ENCODE measurements around the gene PRPSAP1.
"Not testable (repeated sequence)": the region's sequence is repeated elsewhere in the genome, so short reads cannot be mapped to it uniquely, and the experiment has no call there.

PRPSAP1 gene

DNA sequence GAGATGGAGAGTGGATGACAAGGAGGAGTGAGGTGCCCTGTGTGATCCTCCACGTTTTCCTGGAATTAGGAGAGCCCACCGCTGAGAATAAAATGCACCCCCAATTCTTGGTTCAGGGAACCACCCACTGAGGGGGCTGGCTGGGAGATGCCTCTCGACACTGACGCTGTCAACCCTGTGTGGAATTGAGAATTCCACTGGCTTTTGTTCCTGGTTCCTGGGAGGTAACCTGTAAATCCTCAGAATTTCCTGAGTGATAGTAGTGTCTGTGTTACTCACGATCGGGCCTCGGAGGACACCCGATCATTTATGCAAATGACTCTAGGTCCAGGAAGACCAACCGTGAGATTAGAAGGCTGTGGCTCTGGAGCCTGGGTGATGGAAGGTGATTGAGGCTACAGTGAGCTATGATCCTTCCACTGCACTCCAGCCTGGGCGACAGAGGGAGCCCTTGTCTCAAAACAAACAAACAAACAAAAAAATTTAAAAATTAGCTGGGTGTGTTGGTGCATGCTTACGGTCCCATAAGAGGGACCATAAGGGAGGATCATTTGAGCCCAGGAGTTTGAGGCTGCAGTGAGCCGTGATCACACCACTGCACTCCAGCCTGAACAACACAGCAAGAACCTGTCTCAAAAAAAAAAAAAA, 11.7 kb upstream of the PRPSAP1 start:
- DNase-seq = no peak

DNA sequence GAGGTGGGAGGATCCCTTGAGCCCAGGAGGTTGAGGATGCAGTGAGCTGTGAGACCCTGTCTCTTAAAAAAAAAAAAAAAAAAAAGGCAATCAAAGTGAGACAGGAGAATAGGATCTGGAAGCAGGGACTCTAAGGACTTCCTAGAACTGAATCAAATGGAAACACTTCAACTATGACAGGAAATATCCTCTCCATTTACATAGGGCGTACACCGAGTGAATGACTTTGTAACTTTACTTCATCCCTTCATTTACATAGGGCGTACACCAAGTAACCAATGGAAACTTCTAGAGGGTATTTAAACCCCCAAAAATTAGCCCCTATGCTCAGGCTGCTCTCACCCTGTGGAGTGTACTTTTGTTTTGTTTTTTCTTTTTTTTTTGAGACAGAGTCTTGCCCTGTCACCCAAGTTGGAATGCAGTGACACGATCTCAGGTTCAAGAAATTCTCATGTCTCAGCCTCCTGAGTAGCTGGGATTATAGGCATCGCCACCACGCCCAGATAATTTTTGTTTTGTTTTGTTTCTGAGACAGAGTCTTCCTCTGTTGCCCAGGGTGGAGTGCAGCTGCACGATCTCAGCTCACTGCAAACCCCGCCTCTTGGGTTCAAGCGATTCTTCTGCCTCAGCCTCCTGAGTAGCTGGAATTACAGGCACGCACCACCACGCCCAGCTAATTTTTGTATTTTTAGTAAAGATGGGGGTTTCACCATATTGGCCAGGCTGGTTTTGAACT, 9.6 kb upstream of the PRPSAP1 start:
- no peak for DNase-seq

DNA sequence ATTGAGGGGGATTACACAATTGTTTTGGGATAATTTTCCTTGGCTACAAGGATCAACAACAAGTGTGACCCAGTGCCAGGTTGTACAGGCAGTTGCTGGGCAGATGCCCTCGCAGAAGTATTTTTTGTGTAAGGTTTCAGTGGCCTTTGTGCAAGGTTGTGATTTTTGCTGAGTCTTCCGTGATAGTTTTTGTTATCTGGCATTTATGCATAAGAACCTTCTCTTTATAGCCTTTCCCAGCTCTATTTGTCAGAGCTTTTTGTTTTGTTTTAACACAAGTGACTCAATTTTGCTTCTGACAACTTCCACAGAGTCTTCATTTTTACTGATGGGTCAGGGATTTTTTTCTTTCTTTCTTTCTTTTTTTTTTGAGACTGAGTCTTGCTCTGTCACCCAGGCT, 6.7 kb upstream of the PRPSAP1 start:
- DNase-seq = no peak

DNA sequence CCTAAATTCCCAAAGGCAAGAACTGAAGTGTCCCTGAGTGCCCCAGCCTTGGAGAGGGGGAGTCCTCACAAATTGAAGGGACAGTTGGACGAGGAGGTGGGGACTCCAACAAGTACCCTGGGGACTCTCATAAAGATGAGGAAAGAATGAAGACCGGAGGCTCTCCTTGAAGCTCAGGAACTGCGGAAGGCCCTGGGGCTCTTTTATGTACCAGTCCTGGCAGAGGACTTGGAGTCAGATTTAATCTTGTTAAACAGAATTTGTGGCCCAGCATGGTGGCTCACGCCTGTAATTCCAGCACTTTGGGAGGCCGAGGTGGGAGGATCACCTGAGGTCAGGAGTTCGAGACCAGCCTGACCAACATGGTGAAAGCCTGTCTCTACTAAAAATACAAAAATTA, 6.1 kb upstream of the PRPSAP1 start:
- DNase-seq = not testable (repeated sequence)

DNA sequence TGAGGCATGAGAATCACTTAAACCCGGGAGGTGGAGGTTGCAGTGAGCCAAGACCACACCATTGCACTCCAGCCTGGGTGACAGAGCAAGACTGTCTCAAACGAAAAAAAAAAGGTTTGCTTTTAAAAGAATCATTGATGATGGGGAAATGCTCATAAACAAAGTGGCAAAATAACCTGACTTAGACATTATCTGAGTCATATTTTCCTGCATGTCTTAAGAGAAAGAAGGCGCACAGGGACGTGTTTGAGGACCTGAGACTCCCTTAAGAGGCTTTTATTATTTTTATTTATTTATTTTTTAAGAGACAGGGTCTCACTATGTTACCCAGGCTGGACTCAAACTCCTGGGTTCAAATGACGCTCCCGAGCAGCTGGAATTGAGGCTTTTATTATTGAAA, 5.7 kb upstream of the PRPSAP1 start:
- DNase-seq = no peak

DNA sequence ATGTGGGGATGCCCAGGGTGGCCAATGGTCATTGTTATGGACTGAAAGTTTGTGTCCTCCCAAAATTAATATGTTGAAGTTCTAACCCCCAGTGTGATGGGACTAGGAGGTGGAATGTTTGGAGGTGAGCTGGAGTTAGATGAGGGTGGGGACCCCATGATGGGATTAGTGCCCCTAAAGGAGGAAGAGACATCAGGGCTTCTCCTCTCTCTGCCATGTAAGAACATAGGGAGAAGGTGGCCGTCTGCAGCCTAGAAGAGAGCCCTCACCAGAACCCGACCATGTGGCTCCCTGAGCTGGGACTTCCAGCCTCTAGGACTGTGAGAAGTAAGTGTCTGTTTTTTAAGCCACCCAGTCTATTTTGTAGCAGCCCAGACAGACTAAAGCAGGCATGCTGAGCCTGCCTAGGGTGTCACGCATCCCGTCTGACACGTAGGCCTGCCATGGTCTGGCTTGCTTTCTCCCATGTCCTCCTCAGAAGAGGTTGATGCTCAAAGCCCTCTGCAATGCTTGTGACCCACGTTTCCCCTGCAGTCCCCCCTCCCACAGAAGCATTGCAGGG, 4.0 kb upstream of the PRPSAP1 start:
- no peak for DNase-seq

DNA sequence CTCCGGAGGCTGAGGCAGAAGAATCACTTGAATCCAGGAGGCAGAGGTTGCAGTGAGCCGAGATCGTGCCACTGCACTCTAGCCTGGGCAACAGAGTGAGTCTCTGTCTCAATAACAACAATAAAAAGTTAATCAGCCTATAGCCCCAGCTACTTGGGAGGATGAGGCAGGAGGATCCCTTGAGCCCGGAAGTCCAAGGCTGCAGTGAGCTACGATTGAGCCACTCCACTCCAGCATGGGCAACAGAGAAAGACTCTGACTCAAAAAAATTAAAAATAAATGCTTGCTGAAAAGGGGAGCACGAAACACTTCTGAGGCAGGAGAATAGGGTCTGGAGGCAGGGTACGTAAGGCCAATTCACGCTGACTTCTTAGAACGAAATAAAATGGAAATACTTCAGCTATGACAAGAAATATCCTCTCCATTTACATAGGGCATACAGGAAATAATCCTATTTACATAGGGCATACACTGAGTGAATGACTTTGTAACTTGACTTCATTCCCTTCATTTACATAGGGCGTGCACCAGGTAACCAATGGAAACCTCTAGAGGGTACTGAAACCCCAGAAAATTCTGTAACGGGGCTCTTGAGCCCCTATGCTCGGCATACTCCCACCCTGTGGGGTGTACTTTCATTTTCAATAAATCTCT, 3.2 kb upstream of the PRPSAP1 start:
- no peak for DNase-seq

DNA sequence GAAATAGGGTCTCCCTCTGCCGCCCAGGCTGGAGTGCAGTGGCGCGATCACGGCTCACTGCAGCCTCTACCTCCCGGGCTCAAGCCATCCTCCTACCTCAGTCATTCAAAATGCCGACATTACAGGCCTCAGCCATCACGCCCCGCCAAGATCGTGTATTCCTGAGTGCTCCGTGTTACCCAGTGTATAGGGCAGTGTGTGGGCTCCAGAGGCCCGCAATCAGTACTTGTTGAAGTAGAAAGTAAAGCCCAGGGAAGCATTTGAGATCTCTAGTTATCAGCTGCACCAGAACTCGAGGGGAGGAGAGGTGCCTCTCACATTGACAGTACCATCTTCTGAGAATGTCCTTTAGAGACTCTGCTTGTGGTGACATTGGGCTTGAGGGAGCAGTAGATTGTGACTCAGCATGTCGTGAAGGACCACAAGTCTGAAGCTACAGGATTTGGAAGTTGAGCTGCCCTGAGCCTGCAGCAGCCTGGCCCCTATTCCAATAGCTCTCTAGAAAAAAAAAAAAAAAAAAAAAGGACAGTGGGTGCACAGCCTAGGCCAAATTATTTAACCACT, 1.1 kb upstream of the PRPSAP1 start:
- DNase-seq = no peak

DNA sequence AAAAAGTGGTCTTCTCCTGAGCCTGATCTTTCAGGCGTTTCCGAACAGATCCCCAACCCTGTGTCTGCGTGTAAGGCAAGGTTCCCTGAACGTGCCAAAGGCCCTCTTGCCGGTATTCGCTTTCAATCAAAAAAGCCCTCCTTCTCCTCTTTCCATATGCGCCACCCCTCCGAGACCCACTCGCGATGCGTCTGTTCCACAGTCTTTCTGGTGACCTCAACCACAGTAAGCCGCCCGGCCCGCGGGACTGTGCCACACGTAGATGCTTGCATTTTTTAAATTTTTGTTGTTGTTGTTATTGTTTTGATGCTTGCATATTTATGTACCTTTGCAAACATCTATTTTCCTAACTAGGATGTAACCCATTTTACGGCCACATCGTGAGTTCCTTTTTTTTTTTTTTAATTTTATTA, 607 bp upstream of the PRPSAP1 start:
- peak in 6 of 58 donors; percentile 31 to 66 (median 58) for DNase-seq

DNA sequence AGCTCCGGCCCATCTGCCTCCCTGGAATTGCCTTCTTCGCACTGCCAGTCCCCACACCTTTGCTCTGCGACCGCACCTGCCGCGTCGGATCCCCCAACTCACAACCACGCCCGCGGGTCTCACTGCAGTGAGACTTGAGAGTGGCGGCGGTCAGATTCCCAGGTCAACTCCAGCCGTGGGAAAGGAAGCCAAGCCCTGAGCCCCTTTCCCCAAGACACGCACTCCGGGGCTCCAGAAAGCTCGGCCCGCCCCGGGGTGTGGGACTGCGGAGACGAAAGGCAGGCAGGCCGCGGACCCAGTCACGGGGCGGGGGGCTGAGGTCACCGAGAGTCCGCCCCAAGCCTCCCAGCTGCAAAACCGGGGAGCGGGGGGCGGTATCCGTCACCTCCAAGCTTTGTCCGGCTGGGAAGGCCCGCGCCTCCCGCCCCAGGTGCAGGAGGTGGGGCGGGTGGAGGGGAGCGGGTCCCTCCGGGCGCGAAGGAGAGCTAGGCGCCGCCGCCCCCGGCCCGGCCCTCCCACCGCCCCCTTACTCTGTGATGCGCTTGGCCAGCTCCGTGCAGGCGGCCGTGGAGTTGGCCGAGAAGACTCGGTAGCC, 615 bp downstream of the PRPSAP1 start:
- DNase-seq = peak in 9 of 58 donors; percentile 8 to 60 (median 32)

DNA sequence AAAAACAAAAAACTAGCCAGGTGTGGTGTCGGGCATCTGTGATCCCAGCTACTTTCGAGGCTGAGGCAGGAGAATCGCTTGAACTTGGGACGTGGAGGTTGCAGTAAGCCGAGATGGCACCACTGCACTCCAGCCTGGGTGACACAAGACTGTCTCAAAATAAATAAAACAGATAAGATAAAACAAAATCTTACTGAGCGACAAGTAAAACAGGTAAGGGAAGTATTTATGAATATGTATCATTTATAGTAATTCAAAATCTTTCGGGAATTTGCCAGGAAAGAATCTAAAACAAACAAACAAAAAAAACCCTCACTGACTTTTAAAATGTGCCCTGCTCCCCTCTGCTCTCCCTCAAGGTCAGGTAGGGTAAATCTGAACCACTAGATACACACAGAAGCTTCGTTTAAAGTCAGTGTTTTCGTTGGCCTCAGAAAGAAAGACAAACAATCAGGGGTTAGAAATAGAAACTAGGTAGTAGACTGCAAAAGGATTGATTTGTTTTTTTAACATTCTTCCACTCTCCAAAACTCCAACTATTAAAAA, 2.1 kb downstream of the PRPSAP1 start:
- no peak for DNase-seq

DNA sequence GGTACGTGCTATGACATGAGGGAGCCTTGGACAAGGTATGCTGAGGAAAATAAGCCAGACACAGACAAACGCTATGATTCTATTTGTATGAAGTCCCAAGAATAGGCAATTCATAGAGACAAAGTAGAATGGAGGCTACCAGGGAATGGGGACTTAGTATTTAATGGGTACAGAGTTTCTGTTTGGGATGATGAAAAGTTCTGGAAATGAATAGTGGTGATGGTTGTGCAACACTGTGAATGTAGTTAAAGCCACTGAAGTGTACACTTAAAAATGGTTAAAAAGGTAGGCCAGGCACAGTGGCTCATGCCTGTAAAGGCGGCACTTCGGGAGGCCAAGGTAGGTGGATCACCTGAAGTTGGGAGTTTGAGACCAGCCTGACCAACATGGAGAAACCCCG, 3.3 kb downstream of the PRPSAP1 start:
- DNase-seq = no peak

DNA sequence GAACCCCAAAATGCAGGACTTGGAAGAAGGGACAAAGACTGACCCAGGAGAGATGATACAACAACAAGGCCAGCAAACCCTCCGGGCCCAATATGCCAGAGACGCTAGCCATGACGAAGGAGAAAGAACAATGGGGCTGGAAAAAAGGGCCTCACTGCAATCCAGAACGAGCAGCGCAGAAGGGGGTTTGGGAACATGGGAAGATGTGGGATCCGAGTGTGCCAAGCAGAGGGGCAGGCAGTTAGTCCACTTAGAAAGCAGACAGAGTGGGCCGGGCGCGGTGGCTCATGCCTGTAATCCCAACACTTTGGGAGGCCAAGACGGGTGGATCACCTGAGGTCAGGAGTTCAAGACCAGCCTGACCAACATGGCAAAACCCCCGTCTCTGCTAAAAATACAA, 6.8 kb downstream of the PRPSAP1 start:
- DNase-seq = not testable (repeated sequence)

DNA sequence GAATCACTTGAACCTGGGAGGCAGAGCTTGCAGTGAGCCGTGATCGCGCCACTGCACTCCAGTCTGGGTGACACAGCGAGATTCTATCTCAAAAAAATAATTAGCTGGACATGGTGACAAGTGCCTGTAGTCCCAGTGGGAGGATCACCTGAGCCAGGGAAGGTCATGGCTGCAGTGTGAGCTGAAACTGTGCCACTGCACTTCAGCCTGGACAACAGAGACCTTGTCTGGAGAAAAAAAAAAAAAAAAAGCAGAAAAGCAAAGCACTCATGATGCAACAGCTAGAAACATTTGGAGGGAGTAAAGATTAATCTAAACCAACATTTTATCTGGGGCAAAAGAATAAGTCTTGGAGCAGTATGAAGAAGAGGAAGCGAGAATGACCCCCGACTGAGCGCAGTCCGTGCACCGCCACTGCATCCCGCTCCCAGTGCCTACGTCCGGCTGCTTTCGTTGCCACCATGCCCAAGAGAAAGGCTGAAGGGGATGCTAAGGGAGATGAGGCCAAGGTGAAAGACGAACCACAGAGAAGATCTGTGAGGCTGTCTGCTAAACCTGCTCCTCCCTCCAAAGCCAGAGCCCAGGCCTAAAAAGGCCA, 8.2 kb downstream of the PRPSAP1 start:
- DNase-seq = no peak

DNA sequence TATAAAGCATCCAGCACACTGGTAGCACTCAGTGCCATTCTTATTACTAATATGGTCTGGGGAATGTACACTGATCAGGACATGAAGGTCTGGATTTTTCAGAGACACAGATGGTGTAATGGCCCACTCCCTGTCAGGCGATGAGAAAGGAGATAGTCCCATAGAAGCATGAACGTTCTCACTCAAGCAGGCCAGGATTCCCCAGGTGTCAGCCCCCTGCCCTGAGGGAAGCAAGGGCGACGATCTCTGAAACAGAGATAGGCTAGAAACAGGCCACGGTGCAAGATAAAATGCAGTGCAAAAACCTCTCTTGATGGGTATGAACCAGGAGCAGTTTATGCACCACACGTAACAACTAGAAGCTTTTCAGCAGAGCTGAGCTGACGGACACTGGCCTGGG, 10.6 kb downstream of the PRPSAP1 start:
- no peak for DNase-seq

DNA sequence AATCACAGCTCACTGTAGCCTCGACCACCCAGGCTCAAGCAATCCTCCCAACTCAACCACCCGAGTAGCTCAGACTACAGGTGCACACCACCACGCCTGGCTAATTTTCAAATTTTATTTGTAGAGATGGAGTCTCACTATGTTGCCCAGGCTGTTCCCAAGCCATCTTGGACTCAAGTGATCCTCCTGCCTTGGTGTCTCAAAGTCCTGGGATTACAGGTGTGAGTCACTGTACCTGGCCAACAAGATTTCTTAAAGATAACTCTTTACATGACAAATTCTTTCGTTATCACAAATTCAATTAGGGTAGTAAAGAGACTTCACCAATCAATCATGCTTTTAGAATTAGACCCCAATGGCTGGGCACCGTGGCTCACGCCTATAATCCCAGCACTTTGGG, 12.4 kb downstream of the PRPSAP1 start:
- no peak for DNase-seq

DNA sequence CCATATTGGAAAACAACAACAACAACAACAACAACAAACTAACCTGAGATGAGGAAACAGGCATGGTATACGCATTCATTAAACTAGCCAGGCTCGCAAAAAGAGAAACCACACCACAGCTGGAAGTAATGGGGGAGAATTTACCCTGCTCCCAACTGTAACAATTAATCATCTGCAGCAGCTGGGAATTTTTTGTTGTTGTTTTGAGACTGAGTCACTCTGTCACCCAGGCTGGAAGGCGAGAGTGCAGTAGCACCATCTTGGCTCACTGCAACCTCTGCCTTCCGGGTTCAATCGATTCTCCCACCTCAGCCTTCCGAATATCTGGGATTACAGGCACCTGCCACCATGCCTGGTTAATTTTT, 16.3 kb downstream of the PRPSAP1 start:
- no peak for DNase-seq

DNA sequence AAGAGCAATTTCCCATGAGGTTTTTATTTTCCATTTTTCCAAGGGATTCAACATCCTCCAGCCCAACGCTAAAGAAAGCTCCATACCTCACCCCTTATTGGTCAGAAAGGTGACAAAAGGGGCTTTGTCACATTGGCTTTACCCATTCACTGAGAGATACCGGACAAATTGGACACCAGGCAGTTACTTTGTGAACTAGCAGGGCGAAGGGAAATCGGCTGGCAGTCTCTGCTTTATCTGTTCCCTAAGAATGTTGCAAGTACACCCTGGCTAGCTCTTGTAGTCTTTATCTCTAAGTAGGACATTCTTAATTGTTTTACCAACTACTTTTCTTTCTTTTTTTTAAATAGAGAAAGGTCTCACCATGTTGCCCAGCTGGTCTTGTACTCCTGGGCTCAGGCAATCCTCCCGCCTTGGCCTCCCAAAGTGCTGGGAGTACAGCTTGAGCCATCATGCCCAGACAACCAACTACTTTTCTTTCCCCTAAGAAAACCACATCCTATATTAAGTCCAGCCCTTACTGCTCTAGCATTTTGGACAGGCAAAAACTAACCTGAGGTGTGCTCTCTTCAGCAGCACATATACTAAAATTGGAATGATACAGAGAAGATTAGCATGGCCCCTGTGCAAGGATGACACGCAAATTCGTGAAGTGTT, 16.8 kb downstream of the PRPSAP1 start:
- no peak for DNase-seq

DNA sequence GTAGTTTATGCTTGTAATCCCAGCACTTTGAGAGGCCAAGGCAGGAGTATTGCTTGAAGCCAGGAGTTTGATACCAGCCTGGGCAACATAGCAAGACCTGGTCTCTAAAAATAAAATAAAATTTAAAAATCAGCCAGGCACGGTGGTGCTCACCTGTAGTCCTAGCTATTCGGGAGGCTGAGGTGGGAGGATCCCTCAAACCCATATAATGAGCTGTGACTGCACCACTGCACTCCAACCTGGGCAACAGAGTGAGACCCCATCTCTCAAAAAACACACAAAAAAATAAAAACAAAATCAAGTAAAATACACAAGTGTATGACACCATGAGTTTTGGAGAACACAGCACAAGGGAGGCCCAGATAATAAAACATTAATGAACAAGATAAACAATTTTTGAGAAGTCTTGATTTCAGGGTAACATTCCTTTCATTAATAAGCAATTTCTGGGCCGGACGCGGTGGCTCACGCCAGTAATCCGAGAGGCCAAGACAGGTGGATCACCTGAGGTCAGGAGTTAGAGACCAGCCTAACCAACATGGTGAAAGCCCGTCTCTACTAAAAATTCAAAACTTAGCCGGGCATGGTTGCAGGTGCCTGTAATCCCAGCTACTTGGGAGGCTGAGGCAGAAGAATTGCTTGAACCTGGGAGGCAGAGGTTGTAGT, 17.9 kb downstream of the PRPSAP1 start:
- no peak for DNase-seq

Data from anterior cingulate cortex (tissue), 58 donors.